Vagina (tissue), 2 donors: ENCODE measurements around the gene TEX36.

Experiments
- POLR2A ChIP-seq, 2 donors: fragments of 450-650 bp; IDR thresholded peaks; one replicate each; pipeline ENCODE4 v1.6.1; 2017; ENCODE audit warnings: antibody characterized with exemption in 2 of 2, mild to moderate bottlenecking in 2 of 2, moderate library complexity in 2 of 2
- TF ChIP-seq, protein P1 (sequence below), 3 experiments: fragments of 450-650 bp in 2 of 3; fragments of 200-600 bp in 1 of 3; sonication (generic) in 1 of 3; IDR thresholded peaks; one replicate each; pipeline ENCODE4 v1.5.1; 2017 to 2019; ENCODE audit warnings: antibody characterized with exemption in 3 of 3, mild to moderate bottlenecking in 2 of 3, moderate library complexity in 2 of 3

DNA sequence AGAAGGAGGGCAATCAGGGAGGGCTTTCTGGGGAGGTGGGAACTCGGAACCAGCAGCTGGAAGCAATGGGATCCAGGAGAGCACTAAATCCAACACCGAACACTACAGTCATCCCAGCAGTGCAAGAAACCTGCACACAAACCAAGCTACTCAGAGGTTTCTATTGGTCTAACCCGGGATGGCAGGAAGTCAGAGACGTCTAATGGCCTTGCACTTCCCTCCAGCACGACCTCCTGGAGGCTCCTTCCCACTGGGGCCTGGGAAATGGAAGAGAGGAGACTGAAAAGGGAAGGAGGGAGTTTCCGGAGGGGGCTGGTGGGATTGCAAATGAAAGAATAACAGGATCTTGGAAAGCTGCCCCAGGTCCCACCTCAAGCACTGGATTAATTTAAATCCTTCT is 56.3 kb downstream of the TEX36 start:
- TF ChIP-seq, protein P1, sequence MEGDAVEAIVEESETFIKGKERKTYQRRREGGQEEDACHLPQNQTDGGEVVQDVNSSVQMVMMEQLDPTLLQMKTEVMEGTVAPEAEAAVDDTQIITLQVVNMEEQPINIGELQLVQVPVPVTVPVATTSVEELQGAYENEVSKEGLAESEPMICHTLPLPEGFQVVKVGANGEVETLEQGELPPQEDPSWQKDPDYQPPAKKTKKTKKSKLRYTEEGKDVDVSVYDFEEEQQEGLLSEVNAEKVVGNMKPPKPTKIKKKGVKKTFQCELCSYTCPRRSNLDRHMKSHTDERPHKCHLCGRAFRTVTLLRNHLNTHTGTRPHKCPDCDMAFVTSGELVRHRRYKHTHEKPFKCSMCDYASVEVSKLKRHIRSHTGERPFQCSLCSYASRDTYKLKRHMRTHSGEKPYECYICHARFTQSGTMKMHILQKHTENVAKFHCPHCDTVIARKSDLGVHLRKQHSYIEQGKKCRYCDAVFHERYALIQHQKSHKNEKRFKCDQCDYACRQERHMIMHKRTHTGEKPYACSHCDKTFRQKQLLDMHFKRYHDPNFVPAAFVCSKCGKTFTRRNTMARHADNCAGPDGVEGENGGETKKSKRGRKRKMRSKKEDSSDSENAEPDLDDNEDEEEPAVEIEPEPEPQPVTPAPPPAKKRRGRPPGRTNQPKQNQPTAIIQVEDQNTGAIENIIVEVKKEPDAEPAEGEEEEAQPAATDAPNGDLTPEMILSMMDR (IDR thresholded peaks at IDR 0.05) = no peak
- no peak for TF ChIP-seq POLR2A (IDR thresholded peaks at IDR 0.05)
